Measurements from ENCODE around the gene CRHR1.

GRCh38 chr17:45768000-45768399, 16.1 kb upstream of the CRHR1 start:
- TF ChIP-seq EZH2 (IDR thresholded peaks at IDR 0.05; ENCODE audit: insufficient read depth, poor library complexity, severe bottlenecking) = no peak
- no peak for TF ChIP-seq EZH2phosphoT487 (IDR thresholded peaks at IDR 0.05; ENCODE audit: insufficient read depth, low read depth)

All from GM23248 (cell line).